ENCODE measurements around the gene GDA.

GDA gene

DNA sequence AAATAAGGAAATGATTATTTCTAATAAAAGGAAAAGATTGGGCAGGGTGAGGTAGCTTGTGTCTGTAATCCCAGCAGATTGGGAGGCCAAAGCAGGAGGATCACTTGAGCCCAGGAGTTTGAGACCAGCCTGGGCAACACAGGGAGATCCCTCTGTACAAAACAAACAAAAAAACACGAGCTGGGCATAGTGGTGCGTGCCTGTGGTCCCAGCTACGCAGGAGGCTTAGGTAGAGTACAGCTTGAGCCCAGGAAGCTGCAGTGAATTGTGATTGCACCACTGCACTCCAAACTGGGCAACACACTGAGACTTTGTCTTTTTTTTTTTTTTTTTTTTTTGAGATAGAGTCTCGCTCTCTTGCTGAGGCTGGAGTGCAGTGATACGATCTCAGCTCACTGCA, 18.8 kb downstream of the GDA start:
- TF ChIP-seq, protein P1, sequence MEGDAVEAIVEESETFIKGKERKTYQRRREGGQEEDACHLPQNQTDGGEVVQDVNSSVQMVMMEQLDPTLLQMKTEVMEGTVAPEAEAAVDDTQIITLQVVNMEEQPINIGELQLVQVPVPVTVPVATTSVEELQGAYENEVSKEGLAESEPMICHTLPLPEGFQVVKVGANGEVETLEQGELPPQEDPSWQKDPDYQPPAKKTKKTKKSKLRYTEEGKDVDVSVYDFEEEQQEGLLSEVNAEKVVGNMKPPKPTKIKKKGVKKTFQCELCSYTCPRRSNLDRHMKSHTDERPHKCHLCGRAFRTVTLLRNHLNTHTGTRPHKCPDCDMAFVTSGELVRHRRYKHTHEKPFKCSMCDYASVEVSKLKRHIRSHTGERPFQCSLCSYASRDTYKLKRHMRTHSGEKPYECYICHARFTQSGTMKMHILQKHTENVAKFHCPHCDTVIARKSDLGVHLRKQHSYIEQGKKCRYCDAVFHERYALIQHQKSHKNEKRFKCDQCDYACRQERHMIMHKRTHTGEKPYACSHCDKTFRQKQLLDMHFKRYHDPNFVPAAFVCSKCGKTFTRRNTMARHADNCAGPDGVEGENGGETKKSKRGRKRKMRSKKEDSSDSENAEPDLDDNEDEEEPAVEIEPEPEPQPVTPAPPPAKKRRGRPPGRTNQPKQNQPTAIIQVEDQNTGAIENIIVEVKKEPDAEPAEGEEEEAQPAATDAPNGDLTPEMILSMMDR (IDR thresholded peaks at IDR 0.05; ENCODE audit: low read depth, low read length, missing control alignments) = no peak
- H3K4me3 ChIP-seq (ENCODE audit: low read depth, low read length) = no peak overlapping the region
- in situ Hi-C loops (cut with HindIII; ENCODE audit: low sequenced_read_pairs) = no loop called here
- no peak for DNase-seq (ENCODE audit: low read depth)

- in situ Hi-C loops (cut with HindIII; ENCODE audit: low sequenced_read_pairs) = no loop called here
- H3K4me3 ChIP-seq (ENCODE audit: low read depth, low read length) = no peak overlapping the region
- DNase-seq (ENCODE audit: low read depth) = no peak
- TF ChIP-seq, protein P1 (IDR thresholded peaks at IDR 0.05; ENCODE audit: low read depth, low read length, missing control alignments) = no peak
Observed at GRCh38 chr9:72169178-72169577, 19.9 kb downstream of the GDA start.

DNA sequence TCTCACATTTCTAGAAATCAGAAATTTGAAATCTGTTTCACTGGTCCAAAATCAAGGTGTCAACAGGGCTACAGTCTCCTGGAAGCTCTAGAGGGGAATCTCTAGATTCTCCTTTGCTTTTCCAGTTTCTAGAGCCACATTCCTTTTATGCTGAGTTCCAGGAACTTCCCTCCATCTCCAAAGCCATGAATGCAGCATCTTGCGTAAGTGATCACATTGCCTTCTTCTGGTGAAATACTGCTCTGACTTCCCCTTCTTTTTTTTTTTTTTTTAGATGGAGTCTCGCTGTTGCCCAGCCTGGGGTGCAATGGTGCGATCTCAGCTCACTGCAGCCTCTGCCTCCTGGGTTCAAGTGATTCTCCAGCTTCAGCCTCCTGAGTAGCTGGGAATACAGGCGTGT, 23.8 kb downstream of the GDA start:
- no peak for DNase-seq (ENCODE audit: low read depth)
- no peak overlapping the region for H3K4me3 ChIP-seq (ENCODE audit: low read depth, low read length)
- in situ Hi-C loops (cut with HindIII; ENCODE audit: low sequenced_read_pairs) = no loop called here
- TF ChIP-seq, protein P1 (IDR thresholded peaks at IDR 0.05; ENCODE audit: low read depth, low read length, missing control alignments) = no peak

DNA sequence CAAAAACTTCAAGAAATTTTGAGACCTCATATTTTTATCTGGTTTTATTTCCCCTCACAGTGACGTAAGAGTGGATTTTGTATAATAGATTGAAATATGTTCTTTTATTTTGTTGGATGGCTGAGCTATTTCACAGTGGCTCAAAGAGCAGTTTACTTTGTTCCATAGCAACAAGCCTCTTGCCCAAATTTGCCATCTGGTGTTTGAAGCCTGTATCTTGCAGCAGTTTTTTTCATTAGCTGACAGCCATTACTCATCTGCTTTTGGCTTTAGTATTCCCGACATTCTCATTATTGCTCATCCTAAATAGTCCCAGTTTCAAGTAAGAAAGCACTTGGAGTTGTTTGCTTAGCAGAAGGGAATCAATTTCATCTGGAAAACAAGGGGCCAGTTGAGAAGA, 36.3 kb downstream of the GDA start:
- H3K4me3 ChIP-seq (ENCODE audit: low read depth, low read length) = no peak overlapping the region
- in situ Hi-C loops (cut with HindIII; ENCODE audit: low sequenced_read_pairs) = no loop called here
- TF ChIP-seq, protein P1 (IDR thresholded peaks at IDR 0.05; ENCODE audit: low read depth, low read length, missing control alignments) = no peak
- no peak for DNase-seq (ENCODE audit: low read depth)

- no peak overlapping the region for H3K4me3 ChIP-seq (ENCODE audit: low read depth, low read length)
- DNase-seq (ENCODE audit: low read depth) = no peak
- TF ChIP-seq, protein P1 (IDR thresholded peaks at IDR 0.05; ENCODE audit: low read depth, low read length, missing control alignments) = no peak
- in situ Hi-C loops (cut with HindIII; ENCODE audit: low sequenced_read_pairs) = no loop called here
Observed at GRCh38 chr9:72187121-72187695, 38.0 kb downstream of the GDA start.

- H3K4me3 ChIP-seq (ENCODE audit: low read depth, low read length) = no peak overlapping the region
- TF ChIP-seq, protein P1 (IDR thresholded peaks at IDR 0.05; ENCODE audit: low read depth, low read length, missing control alignments) = no peak
- no peak for DNase-seq (ENCODE audit: low read depth)
- in situ Hi-C loops (cut with HindIII; ENCODE audit: low sequenced_read_pairs) = no loop called here
Observed at GRCh38 chr9:72188232-72188631, 39.0 kb downstream of the GDA start.

Measured in astrocyte of the cerebellum (primary cell).